HepG2 (cell line): ENCODE data around the gene RTCA. TPM values are rescaled to one million over a fixed set of nuclear protein-coding genes. Genes with fewer than 3 reads are reported as not detected.
A peak's percentile ranks its signal among the peaks of the same experiment; 100 is the strongest.

ENCODE experiments used
- ARID3A ChIP-seq: IDR thresholded peaks from 2 replicates; pipeline ENCODE4 v1.6.1; 2012; ENCODE audit warnings: low read depth, low read length, improper control_type of control experiment
- CBX2 ChIP-seq, 2 experiments: fragments of 200-600 bp in 1 of 2; sonication (generic); formaldehyde crosslinking in 1 of 2; IDR thresholded peaks; 2 replicates each; pipeline versions ENCODE4 v1.7.0 to v1.8.1; 2018 to 2022; ENCODE audit warnings: low read depth in 2 of 2, low read length in 1 of 2, mild to moderate bottlenecking in 1 of 2, missing genetic modification reagents in 1 of 2
- CREM ChIP-seq, 2 experiments: sonication (generic) in 1 of 2; formaldehyde crosslinking in 1 of 2; IDR thresholded peaks; 2 replicates each; pipeline versions ENCODE4 v1.4.0 to v1.6.1; 2016 to 2020; ENCODE audit warnings: antibody characterized with exemption in 1 of 2, mild to moderate bottlenecking in 1 of 2, missing genetic modification reagents in 1 of 2
- HMG20A ChIP-seq: IDR thresholded peaks from 2 replicates; pipeline ENCODE4 v1.6.1; 2016; ENCODE audit warnings: borderline replicate concordance
- HMG20B ChIP-seq: conservative IDR thresholded peaks from 2 replicates; pipeline ENCODE4 v1.6.1; 2016; ENCODE audit warnings: missing genetic modification reagents, missing compliant biosample characterization
- HMGXB3 ChIP-seq: sonication (generic); formaldehyde crosslinking; IDR thresholded peaks from 2 replicates; pipeline ENCODE4 v1.4.0; 2020; ENCODE audit warnings: missing genetic modification reagents, borderline replicate concordance
- HNRNPL ChIP-seq: fragments of 200-400 bp; formaldehyde crosslinking; IDR thresholded peaks from 2 replicates; pipeline ENCODE4 v1.6.1; 2017; ENCODE audit warnings: mild to moderate bottlenecking, low read depth, low read length
- NONO ChIP-seq, 2 experiments: fragments of 450-650 bp in 1 of 2; sonication (generic) in 1 of 2; formaldehyde crosslinking in 1 of 2; IDR thresholded peaks in 1 of 2; conservative IDR thresholded peaks in 1 of 2; 2 replicates each; pipeline versions ENCODE4 v1.6.1 to v1.8.0; 2017 to 2022; ENCODE audit warnings: mild to moderate bottlenecking in 1 of 2, missing genetic modification reagents in 1 of 2, moderate library complexity in 1 of 2
- NR3C1 ChIP-seq: sonication (generic); formaldehyde crosslinking; IDR thresholded peaks from 2 replicates; pipeline ENCODE4 v1.4.0; 2020; ENCODE audit warnings: missing genetic modification reagents
- PAF1 ChIP-seq: IDR thresholded peaks from 2 replicates; pipeline ENCODE4 v1.6.1; 2016; ENCODE audit warnings: missing genetic modification reagents, missing compliant biosample characterization
- PTBP1 ChIP-seq: fragments of 200-400 bp; formaldehyde crosslinking; IDR thresholded peaks from 2 replicates; pipeline ENCODE4 v1.6.1; 2018; ENCODE audit warnings: low read length, low read depth; ENCODE audit not compliant: poor library complexity, severe bottlenecking
- SALL2 ChIP-seq: sonication (generic); formaldehyde crosslinking; IDR thresholded peaks from 2 replicates; pipeline ENCODE4 v1.8.1; 2023; ENCODE audit warnings: mild to moderate bottlenecking, missing genetic modification reagents, inconsistent platforms
- SIX4 ChIP-seq: sonication (generic); formaldehyde crosslinking; IDR thresholded peaks from 2 replicates; pipeline ENCODE4 v1.4.0; 2020; ENCODE audit warnings: missing genetic modification reagents
- SMAD3 ChIP-seq: sonication (generic); formaldehyde crosslinking; IDR thresholded peaks from 2 replicates; pipeline ENCODE4 v1.4.0; 2020; ENCODE audit warnings: missing genetic modification reagents
- TBX2 ChIP-seq: sonication (generic); formaldehyde crosslinking; IDR thresholded peaks from 2 replicates; pipeline ENCODE4 v1.5.0; 2020; ENCODE audit warnings: missing genetic modification reagents, mild to moderate bottlenecking, borderline replicate concordance
- TSC22D2 ChIP-seq: sonication (generic); formaldehyde crosslinking; IDR thresholded peaks from 2 replicates; pipeline ENCODE4 v1.5.1; 2020; ENCODE audit warnings: missing genetic modification reagents, mild to moderate bottlenecking, borderline replicate concordance
- ZNF530 ChIP-seq: sonication (generic); formaldehyde crosslinking; IDR thresholded peaks from 2 replicates; pipeline ENCODE4 v1.5.0; 2020; ENCODE audit warnings: low read depth, mild to moderate bottlenecking, missing genetic modification reagents
- ZNF547 ChIP-seq: sonication (generic); formaldehyde crosslinking; IDR thresholded peaks from 2 replicates; pipeline ENCODE4 v1.5.1; 2020; ENCODE audit warnings: mild to moderate bottlenecking, missing genetic modification reagents
- polyA plus RNA-seq, 8 experiments: library from polyadenylated mRNA; depleted of rRNA in 3 of 8; stranded (reverse) in 7 of 8; unstranded in 1 of 8; fragments of >200 nt; fragmentation: Illumina TruSeq in 4 of 8; extraction: Trizol in 4 of 8; gene quantifications; 2 replicates each; pipeline versions ENCODE4 v1.2.1 to v1.2.3, GENCODE V29; 2011 to 2016; ENCODE audit warnings: low read depth in 4 of 8, missing spikeins in 1 of 8, mixed read lengths in 1 of 8; ENCODE audit not compliant: insufficient read depth in 1 of 8
- total RNA-seq, 5 experiments: library from RNA; depleted of rRNA; stranded (reverse); fragments of >200 nt; fragmentation: Illumina TruSeq; extraction: Trizol; gene quantifications; 2 replicates each; pipeline ENCODE4 v1.2.3, GENCODE V29; 2016; ENCODE audit warnings: low read depth in 1 of 5
- TF ChIP-seq, protein P1 (sequence below): sonication (generic); formaldehyde crosslinking; IDR thresholded peaks from 2 replicates; pipeline ENCODE4 v1.5.1; 2020; ENCODE audit warnings: missing genetic modification reagents, mild to moderate bottlenecking, borderline replicate concordance
- TF ChIP-seq, protein P2 (sequence below): IDR thresholded peaks from 2 replicates; pipeline ENCODE4 v1.6.1; 2016; ENCODE audit warnings: mild to moderate bottlenecking

Gene RTCA
- total and polyA plus RNA-seq, 2 of the 13 experiments (the other 11 are each of a cell fraction or from before 2014, with no cell fraction given) = 22.7 to 31.0 TPM

GRCh38 chr1:100265931-100266740 is at the start of gene RTCA (continued):
- TF ChIP-seq, protein P1, sequence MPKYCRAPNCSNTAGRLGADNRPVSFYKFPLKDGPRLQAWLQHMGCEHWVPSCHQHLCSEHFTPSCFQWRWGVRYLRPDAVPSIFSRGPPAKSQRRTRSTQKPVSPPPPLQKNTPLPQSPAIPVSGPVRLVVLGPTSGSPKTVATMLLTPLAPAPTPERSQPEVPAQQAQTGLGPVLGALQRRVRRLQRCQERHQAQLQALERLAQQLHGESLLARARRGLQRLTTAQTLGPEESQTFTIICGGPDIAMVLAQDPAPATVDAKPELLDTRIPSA (CRISPR knock-in tag) = no peak
- TF ChIP-seq TSC22D2 (CRISPR knock-in tag) (no peak), HMGXB3 (peak; percentile 85), CREM (IDR thresholded peaks at IDR 0.05) (peak; percentile 31; the same call in 1 of the 2 replicates), CREM (CRISPR knock-in tag; IDR thresholded peaks at IDR 0.05) (no peak), PAF1 (CRISPR knock-in tag) (no peak), HMG20A (no peak), SALL2 (CRISPR knock-in tag) (peak; percentile 91; the same call in 1 of the 2 replicates), ZNF530 (CRISPR knock-in tag) (no peak), SIX4 (CRISPR knock-in tag) (0 out of 2 replicates have a peak, but pooled peaks have one; percentile 30), TBX2 (CRISPR knock-in tag) (no peak; the same call in 1 of the 2 replicates), ARID3A (no peak), ZNF547 (0 out of 2 replicates have a peak, but pooled peaks have one; percentile 43), NR3C1 (CRISPR knock-in tag) (no peak), SMAD3 (CRISPR knock-in tag) (peak; percentile 28; the same call in 1 of the 2 replicates), PTBP1 (peak; percentile 30), HMG20B (no peak), HNRNPL (no peak), NONO (IDR thresholded peaks at IDR 0.05) (no peak), NONO (CRISPR knock-in tag; conservative IDR thresholded peaks at IDR 0.05) (peak; percentile 47; the same call in 1 of the 2 replicates), CBX2 (IDR thresholded peaks at IDR 0.05; ENCODE audit: low read depth, low read length) (no peak), CBX2 (CRISPR knock-in tag; IDR thresholded peaks at IDR 0.05; ENCODE audit: low read depth) (no peak)
- TF ChIP-seq, protein P2, sequence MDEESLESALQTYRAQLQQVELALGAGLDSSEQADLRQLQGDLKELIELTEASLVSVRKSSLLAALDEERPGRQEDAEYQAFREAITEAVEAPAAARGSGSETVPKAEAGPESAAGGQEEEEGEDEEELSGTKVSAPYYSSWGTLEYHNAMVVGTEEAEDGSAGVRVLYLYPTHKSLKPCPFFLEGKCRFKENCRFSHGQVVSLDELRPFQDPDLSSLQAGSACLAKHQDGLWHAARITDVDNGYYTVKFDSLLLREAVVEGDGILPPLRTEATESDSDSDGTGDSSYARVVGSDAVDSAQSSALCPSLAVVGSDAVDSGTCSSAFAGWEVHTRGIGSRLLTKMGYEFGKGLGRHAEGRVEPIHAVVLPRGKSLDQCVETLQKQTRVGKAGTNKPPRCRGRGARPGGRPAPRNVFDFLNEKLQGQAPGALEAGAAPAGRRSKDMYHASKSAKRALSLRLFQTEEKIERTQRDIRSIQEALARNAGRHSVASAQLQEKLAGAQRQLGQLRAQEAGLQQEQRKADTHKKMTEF (CRISPR knock-in tag) = peak; percentile 64; the same call in 1 of the 2 replicates
